ENCODE results near the gene OR2D3.
"Not testable (repeated sequence)": the region's sequence is repeated elsewhere in the genome, so short reads cannot be mapped to it uniquely, and the experiment has no call there.

The OR2D3 gene

GRCh38 chr11:6932145-6932544 lies 11.3 kb downstream of the OR2D3 start:
- Histone ChIP-seq H3K36me3 (replicated peaks in 1 of 2; ENCODE audit: control insufficient read depth in 2 of 2, insufficient read depth in 2 of 2, low read length in 2 of 2) (peaks cover 2 to 40% of the 10 kb centered on the region in 2 donors), H3K14ac (ENCODE audit: low read length) (no peak overlapping the region), H3K4me3 (ENCODE audit: low read length in 2 of 2) (no peak overlapping the region), H3K4me1 (ENCODE audit: control insufficient read depth in 2 of 2, insufficient read depth in 1 of 2, low read depth in 1 of 2, low read length in 2 of 2) (peaks cover 0 to 5% of the 10 kb centered on the region in 2 donors), H2BK12ac (ENCODE audit: low read length) (no peak overlapping the region), H4K91ac (ENCODE audit: low read depth, low read length, poor library complexity) (no peak overlapping the region), H2BK120ac (ENCODE audit: low read depth, low read length) (no peak overlapping the region), H3K18ac (ENCODE audit: low read length) (no peak overlapping the region), H2BK15ac (ENCODE audit: low read length) (no peak overlapping the region), H3K9ac (ENCODE audit: low read depth, low read length, poor library complexity) (no peak overlapping the region), H3K79me1 (ENCODE audit: low read depth, low read length) (peaks cover 2% of the 10 kb centered on the region), H3K4ac (ENCODE audit: low read length) (no peak overlapping the region), H2AFZ (ENCODE audit: low read length) (no peak overlapping the region), H3K9me3 (replicated peaks in 1 of 2; ENCODE audit: control insufficient read depth in 2 of 2, insufficient read depth in 1 of 2, low read depth in 1 of 2, low read length in 2 of 2) (peaks cover 0 to 9% of the 10 kb centered on the region in 2 donors), H2AK5ac (ENCODE audit: low read depth, low read length) (no peak overlapping the region), H2BK5ac (ENCODE audit: low read length) (no peak overlapping the region), H3K4me2 (ENCODE audit: insufficient read depth, low read length, poor library complexity, severe bottlenecking) (no peak overlapping the region), H3K27ac (replicated peaks; ENCODE audit: low read length) (no peak overlapping the region), H3K23ac (ENCODE audit: low read depth, low read length, poor library complexity) (no peak overlapping the region), H3K27me3 (ENCODE audit: control insufficient read depth in 3 of 3, insufficient read depth in 3 of 3, low read depth in 1 of 3, low read length in 3 of 3) (no peaks in the 10 kb centered on the region), H4K8ac (ENCODE audit: low read depth, low read length) (no peak overlapping the region)
- no peak for DNase-seq (ENCODE audit: low spot score)
- no CpG with 5 or more reads among the region's 7 CpGs for WGBS, 2 donors (ENCODE audit: extremely low coverage in 2 of 2, insufficient read length in 2 of 2, insufficient replicate concordance in 1 of 2)

GRCh38 chr11:6941970-6942369 lies 21.2 kb downstream of the OR2D3 start:
- Histone ChIP-seq H3K4me1 (ENCODE audit: control insufficient read depth in 2 of 2, insufficient read depth in 1 of 2, low read depth in 1 of 2, low read length in 2 of 2) (no peaks in the 10 kb centered on the region), H2AK5ac (ENCODE audit: low read depth, low read length) (no peak overlapping the region), H3K4me3 (ENCODE audit: low read length in 2 of 2) (no peak overlapping the region), H2BK5ac (ENCODE audit: low read length) (no peak overlapping the region), H3K79me1 (ENCODE audit: low read depth, low read length) (no peaks in the 10 kb centered on the region), H4K91ac (ENCODE audit: low read depth, low read length, poor library complexity) (no peak overlapping the region), H3K4me2 (ENCODE audit: insufficient read depth, low read length, poor library complexity, severe bottlenecking) (no peak overlapping the region), H3K18ac (ENCODE audit: low read length) (no peak overlapping the region), H2BK15ac (ENCODE audit: low read length) (no peak overlapping the region), H3K9me3 (replicated peaks in 1 of 2; ENCODE audit: control insufficient read depth in 2 of 2, insufficient read depth in 1 of 2, low read depth in 1 of 2, low read length in 2 of 2) (no peaks in the 10 kb centered on the region), H4K8ac (ENCODE audit: low read depth, low read length) (no peak overlapping the region), H2BK12ac (ENCODE audit: low read length) (no peak overlapping the region), H3K27me3 (ENCODE audit: control insufficient read depth in 3 of 3, insufficient read depth in 3 of 3, low read depth in 1 of 3, low read length in 3 of 3) (no peaks in the 10 kb centered on the region), H3K4ac (ENCODE audit: low read length) (no peak overlapping the region), H3K36me3 (replicated peaks in 1 of 2; ENCODE audit: control insufficient read depth in 2 of 2, insufficient read depth in 2 of 2, low read length in 2 of 2) (peaks cover 0 to 31% of the 10 kb centered on the region in 2 donors), H3K9ac (ENCODE audit: low read depth, low read length, poor library complexity) (no peak overlapping the region), H2AFZ (ENCODE audit: low read length) (no peak overlapping the region), H2BK120ac (ENCODE audit: low read depth, low read length) (no peak overlapping the region), H3K23ac (ENCODE audit: low read depth, low read length, poor library complexity) (no peak overlapping the region), H3K14ac (ENCODE audit: low read length) (no peak overlapping the region), H3K27ac (replicated peaks; ENCODE audit: low read length) (no peak overlapping the region)
- DNase-seq (ENCODE audit: low spot score): no peak

GRCh38 chr11:6943131-6943530 lies 22.3 kb downstream of the OR2D3 start:
- no peaks in the 10 kb centered on the region for H3K27me3 ChIP-seq (ENCODE audit: control insufficient read depth in 3 of 3, insufficient read depth in 3 of 3, low read depth in 1 of 3, low read length in 3 of 3)
- H3K9me3 ChIP-seq (replicated peaks in 1 of 2; ENCODE audit: control insufficient read depth in 2 of 2, insufficient read depth in 1 of 2, low read depth in 1 of 2, low read length in 2 of 2): peaks cover 0 to 2% of the 10 kb centered on the region in 2 donors
- WGBS, 2 donors (ENCODE audit: extremely low coverage in 2 of 2, insufficient read length in 2 of 2, insufficient replicate concordance in 1 of 2): no CpG with 5 or more reads among the region's 3 CpGs
- H2AK5ac ChIP-seq (ENCODE audit: low read depth, low read length): no peak overlapping the region
- H3K4me3 ChIP-seq (ENCODE audit: low read length in 2 of 2): no peak overlapping the region
- no peak overlapping the region for H2BK15ac ChIP-seq (ENCODE audit: low read length)
- H4K91ac ChIP-seq (ENCODE audit: low read depth, low read length, poor library complexity): no peak overlapping the region
- H3K4ac ChIP-seq (ENCODE audit: low read length): no peak overlapping the region
- no peak overlapping the region for H3K23ac ChIP-seq (ENCODE audit: low read depth, low read length, poor library complexity)
- no peak for DNase-seq (ENCODE audit: low spot score)
- H2AFZ ChIP-seq (ENCODE audit: low read length): no peak overlapping the region
- H3K18ac ChIP-seq (ENCODE audit: low read length): no peak overlapping the region
- H4K8ac ChIP-seq (ENCODE audit: low read depth, low read length): no peak overlapping the region
- H3K27ac ChIP-seq (replicated peaks; ENCODE audit: low read length): no peak overlapping the region
- H3K9ac ChIP-seq (ENCODE audit: low read depth, low read length, poor library complexity): no peak overlapping the region
- no peak overlapping the region for H3K14ac ChIP-seq (ENCODE audit: low read length)
- no peaks in the 10 kb centered on the region for H3K4me1 ChIP-seq (ENCODE audit: control insufficient read depth in 2 of 2, insufficient read depth in 1 of 2, low read depth in 1 of 2, low read length in 2 of 2)
- H3K4me2 ChIP-seq (ENCODE audit: insufficient read depth, low read length, poor library complexity, severe bottlenecking): no peak overlapping the region
- no peak overlapping the region for H2BK12ac ChIP-seq (ENCODE audit: low read length)
- H3K36me3 ChIP-seq (replicated peaks in 1 of 2; ENCODE audit: control insufficient read depth in 2 of 2, insufficient read depth in 2 of 2, low read length in 2 of 2): peaks cover 1 to 33% of the 10 kb centered on the region in 2 donors
- H2BK120ac ChIP-seq (ENCODE audit: low read depth, low read length): no peak overlapping the region
- H2BK5ac ChIP-seq (ENCODE audit: low read length): no peak overlapping the region
- no peaks in the 10 kb centered on the region for H3K79me1 ChIP-seq (ENCODE audit: low read depth, low read length)

- not testable (repeated sequence) for DNase-seq (ENCODE audit: low spot score); H2AFZ ChIP-seq (ENCODE audit: low read length); H3K18ac ChIP-seq (ENCODE audit: low read length); H3K9me3 ChIP-seq (replicated peaks in 1 of 2; ENCODE audit: control insufficient read depth in 2 of 2, insufficient read depth in 1 of 2, low read depth in 1 of 2, low read length in 2 of 2); H3K9ac ChIP-seq (ENCODE audit: low read depth, low read length, poor library complexity); H2BK12ac ChIP-seq (ENCODE audit: low read length); H3K14ac ChIP-seq (ENCODE audit: low read length); H2BK5ac ChIP-seq (ENCODE audit: low read length); H4K8ac ChIP-seq (ENCODE audit: low read depth, low read length); H3K4me2 ChIP-seq (ENCODE audit: insufficient read depth, low read length, poor library complexity, severe bottlenecking); H2BK15ac ChIP-seq (ENCODE audit: low read length); H2AK5ac ChIP-seq (ENCODE audit: low read depth, low read length); H4K91ac ChIP-seq (ENCODE audit: low read depth, low read length, poor library complexity); H3K27me3 ChIP-seq (ENCODE audit: control insufficient read depth in 3 of 3, insufficient read depth in 3 of 3, low read depth in 1 of 3, low read length in 3 of 3); H3K79me1 ChIP-seq (ENCODE audit: low read depth, low read length); H3K4ac ChIP-seq (ENCODE audit: low read length); H3K27ac ChIP-seq (replicated peaks; ENCODE audit: low read length); H2BK120ac ChIP-seq (ENCODE audit: low read depth, low read length); H3K23ac ChIP-seq (ENCODE audit: low read depth, low read length, poor library complexity); H3K4me1 ChIP-seq (ENCODE audit: control insufficient read depth in 2 of 2, insufficient read depth in 1 of 2, low read depth in 1 of 2, low read length in 2 of 2); H3K4me3 ChIP-seq (ENCODE audit: low read length in 2 of 2)
- no CpG with 5 or more reads among the region's 10 CpGs for WGBS, 2 donors (ENCODE audit: extremely low coverage in 2 of 2, insufficient read length in 2 of 2, insufficient replicate concordance in 1 of 2)
- peaks cover 4 to 23% of the 10 kb centered on the region in 2 donors for H3K36me3 ChIP-seq (replicated peaks in 1 of 2; ENCODE audit: control insufficient read depth in 2 of 2, insufficient read depth in 2 of 2, low read length in 2 of 2)
Observed at GRCh38 chr11:6954248-6954647, 33.4 kb downstream of the OR2D3 start.
